GM10847 (cell line): ENCODE results near the gene TRPC6.

Experiments used
- POLR2A ChIP-seq: IDR thresholded peaks from 2 replicates; pipeline ENCODE4 v1.6.1; 2011; ENCODE audit not compliant: insufficient read length; ENCODE audit errors: extremely low read depth

Gene TRPC6

GRCh38 chr11:101478587-101479369 lies 105.0 kb downstream of the TRPC6 start:
- no peak for TF ChIP-seq POLR2A

- no peak for TF ChIP-seq POLR2A
These were observed 105.9 kb downstream of the TRPC6 start for GRCh38 chr11:101477926-101478325.

DNA sequence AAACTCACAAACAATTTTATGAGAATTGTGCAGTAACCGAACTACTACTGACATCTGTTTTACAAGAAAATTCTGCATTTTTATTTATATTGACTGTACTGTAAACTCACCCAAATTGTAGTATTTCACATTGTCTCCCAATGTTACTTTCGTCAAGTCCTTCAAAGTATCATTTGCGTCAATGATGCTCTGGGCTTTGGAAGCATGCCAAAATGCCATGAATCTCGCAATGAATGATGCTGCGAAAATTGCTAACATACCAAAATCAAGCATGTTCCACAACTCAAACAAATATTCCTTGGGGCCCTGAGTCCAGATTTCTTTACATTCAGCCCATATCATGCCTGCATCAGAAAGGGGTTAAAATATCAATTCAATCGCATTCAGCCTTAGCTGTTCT lies 107.6 kb downstream of the TRPC6 start:
- TF ChIP-seq POLR2A = no peak

DNA sequence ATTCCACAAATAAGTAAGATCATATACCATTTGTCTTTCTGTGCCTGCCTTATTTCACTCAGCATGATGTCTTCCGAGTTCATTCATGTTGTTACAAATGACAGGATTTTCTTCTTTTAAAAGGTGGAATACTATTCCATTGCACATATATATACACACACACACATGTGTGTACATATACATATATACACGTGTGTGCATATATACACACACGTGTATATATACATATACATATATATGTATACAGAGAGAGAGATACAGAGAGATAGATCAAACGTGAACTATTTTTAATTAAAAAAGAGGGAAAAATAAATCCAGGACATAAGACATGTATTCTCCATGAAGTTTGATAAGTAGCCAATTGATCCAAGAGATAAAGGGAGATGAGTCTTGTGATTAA lies 108.1 kb downstream of the TRPC6 start:
- no peak for TF ChIP-seq POLR2A

DNA sequence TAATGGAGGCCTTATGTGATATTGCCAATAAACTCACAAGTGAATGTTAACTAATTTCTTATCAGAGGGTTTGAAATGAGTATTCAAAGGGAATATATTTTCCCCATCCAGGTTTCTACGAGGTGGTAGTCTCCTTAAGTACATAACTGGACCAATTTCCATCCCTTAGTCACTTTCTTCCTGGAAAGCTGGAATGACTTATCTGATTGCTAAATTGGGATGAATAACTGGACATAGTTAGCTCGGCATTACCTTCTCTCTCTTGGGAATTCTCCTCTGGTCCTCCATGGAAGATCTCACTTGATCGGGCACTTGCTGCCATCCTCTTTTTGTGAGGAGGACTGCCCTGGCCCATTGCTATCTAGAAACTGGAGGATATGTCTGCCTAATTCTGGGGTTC lies 109.1 kb downstream of the TRPC6 start:
- TF ChIP-seq POLR2A = no peak

GRCh38 chr11:101470881-101471520 lies 112.8 kb downstream of the TRPC6 start:
- no peak for TF ChIP-seq POLR2A

GRCh38 chr11:101470419-101470818 lies 113.4 kb downstream of the TRPC6 start:
- TF ChIP-seq POLR2A = no peak

GRCh38 chr11:101466352-101466751 lies 117.5 kb downstream of the TRPC6 start:
- TF ChIP-seq POLR2A = no peak

GRCh38 chr11:101459020-101459419 lies 124.8 kb downstream of the TRPC6 start:
- no peak for TF ChIP-seq POLR2A

GRCh38 chr11:101458161-101458560 lies 125.6 kb downstream of the TRPC6 start:
- no peak for TF ChIP-seq POLR2A

- no peak for TF ChIP-seq POLR2A
These were observed 127.0 kb downstream of the TRPC6 start for GRCh38 chr11:101456812-101457211.

- no peak for TF ChIP-seq POLR2A
These were observed 130.1 kb downstream of the TRPC6 start for GRCh38 chr11:101453682-101454081.

DNA sequence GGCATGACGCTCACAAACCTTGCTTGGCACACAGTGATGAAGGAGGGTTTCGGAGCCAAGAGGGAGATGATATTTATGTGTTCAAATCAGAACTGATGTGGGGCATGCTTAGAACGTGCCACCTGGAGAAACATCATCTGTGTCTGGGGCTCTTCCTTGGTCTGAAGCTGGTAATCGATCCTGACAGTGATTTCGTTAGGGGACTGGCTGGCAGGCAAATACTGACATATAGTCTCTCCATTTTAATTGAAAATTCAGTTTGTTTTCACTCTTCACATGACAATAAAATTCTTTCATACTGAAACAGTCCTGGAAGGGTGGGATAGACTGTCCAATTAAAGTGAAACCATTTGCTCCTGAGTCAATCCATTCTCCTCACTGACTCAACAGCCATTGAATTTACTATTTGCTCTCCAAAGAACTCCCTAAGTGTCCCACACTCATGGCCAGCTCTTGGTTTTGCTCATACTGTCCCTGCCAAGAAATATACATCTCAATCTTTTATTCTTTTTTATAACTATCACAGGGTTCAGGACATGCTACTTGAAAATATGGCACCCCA lies 134.8 kb downstream of the TRPC6 start:
- no peak for TF ChIP-seq POLR2A

GRCh38 chr11:101446726-101447125 lies 137.1 kb downstream of the TRPC6 start:
- TF ChIP-seq POLR2A = no peak

DNA sequence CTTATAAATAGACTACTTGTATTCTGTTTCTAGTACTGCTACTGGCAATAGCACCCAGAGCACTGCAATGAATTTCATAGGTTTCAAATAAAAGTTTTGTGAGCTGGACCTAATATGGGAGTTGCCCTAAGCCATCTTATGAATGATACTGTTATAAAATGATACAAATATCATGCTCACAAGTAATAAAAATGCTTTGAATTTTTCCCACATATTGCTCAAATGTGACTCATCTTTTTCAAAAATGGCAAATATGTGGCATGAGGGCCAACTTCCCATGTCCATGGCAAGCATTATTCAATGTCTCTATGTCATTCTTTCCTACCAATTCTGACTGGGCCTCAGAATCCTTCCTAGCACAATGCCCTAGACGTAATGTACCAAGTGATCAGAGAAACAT lies 137.6 kb downstream of the TRPC6 start:
- no peak for TF ChIP-seq POLR2A

DNA sequence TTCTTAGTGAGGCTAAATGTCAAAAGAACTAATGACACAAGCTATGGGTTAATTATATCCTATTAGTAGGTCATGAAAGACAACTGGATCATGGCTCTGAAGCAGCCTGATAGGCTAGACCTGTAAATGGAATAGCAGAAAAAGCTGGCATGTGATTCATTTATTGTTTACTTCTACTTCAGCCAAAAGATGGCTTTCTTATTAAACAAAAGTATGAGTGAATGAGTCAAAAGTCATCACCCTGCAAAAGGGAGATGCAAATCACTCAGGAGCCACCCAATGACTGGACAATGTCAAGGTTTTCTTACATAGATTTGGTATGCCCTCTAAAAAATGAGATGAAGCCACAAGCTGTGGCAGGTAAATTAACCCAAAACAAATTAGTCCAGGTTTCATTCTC lies 138.0 kb downstream of the TRPC6 start:
- TF ChIP-seq POLR2A = no peak
